HG03135 (cell line): ENCODE data around the gene LDLRAD3.
A peak's percentile ranks its signal among the peaks of the same experiment; 100 is the strongest.
"Not testable (repeated sequence)": the region's sequence is repeated elsewhere in the genome, so short reads cannot be mapped to it uniquely, and the experiment has no call there.

Experiments
- ATAC-seq: cut with Tn5 transposase; IDR thresholded peaks from one replicate; pipeline ENCODE4 v1.9.1; 2021; ENCODE audit warnings: mild to moderate bottlenecking, moderate library complexity; ENCODE audit not compliant: unreplicated experiment

Gene LDLRAD3

GRCh38 chr11:35943713-35944502, at the start of gene LDLRAD3:
Gene LDLRAD3, plus strand, starts transcription at chr11:35944062. Its CDS starts 37 bp downstream, at chr11:35944099.
- ATAC-seq, result no peak

DNA sequence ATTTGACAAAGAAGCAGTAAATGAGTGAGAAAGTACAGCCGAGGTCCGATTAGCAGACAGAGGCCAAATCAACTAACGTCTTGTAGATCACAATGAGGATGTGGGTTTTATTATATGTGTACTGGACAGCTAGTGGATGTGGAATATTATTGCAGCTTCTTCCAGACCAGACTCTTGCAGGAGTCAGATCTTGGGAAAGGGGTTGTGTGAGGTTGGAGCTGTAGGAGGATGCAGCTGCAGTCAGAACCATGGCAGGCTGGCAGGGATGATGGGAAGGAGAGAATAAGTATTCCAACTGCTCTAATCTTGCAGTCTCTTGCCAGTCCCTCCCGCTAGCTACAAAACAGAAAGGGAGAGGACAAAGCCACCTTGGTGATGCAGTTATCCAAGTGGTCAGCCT, 46.8 kb upstream of the LDLRAD3 start:
- ATAC-seq, result no peak

DNA sequence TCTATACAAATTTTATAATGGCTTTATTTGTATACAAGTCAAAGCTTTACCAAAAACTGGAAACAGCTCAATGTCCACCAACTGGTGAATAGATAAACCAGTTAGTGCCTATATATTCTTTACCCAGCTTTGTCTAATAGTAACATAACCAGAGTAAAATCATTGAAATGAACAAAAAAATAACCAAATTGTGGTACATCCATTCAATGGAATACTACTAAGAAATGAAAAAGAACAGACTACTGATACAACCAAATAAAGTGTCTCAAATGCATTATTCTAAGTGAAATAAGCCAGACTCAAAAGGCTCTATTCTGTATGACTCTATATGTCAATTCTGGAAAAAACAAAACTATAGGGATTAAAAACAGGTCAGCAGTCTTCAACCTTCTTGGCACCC, 40.9 kb upstream of the LDLRAD3 start:
- no peak for ATAC-seq

DNA sequence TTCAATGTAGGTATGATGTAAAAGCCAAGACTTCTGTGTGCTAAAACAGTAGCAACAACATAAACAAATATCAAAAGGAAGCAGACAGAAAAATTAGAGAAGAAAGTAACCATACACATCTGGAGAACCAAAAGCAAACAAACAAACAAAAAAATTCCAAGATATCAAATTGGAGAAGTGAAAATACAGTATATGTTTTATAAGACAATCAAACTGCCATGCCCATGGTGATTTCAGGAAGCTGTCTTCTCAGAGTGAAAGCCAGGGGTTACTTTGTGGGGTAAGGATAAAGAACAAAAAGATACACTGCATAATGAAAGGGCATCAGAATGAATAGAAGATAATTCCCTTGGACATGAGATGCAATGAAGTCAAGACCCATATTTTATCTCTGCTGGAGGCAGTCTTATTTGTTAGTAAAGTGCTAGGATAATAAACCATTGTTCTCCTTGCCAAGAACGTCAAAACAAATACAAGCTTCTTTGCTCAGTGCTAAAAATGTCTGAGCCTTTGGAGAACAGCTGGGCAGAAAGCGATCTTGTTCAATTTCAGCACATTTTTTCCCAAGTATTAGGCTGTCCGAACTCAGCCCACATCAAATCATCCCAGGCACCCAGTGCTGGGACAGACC, 38.1 kb upstream of the LDLRAD3 start:
- ATAC-seq, result no peak

- no peak for ATAC-seq
Observed at GRCh38 chr11:35906277-35906661, 37.6 kb upstream of the LDLRAD3 start.

DNA sequence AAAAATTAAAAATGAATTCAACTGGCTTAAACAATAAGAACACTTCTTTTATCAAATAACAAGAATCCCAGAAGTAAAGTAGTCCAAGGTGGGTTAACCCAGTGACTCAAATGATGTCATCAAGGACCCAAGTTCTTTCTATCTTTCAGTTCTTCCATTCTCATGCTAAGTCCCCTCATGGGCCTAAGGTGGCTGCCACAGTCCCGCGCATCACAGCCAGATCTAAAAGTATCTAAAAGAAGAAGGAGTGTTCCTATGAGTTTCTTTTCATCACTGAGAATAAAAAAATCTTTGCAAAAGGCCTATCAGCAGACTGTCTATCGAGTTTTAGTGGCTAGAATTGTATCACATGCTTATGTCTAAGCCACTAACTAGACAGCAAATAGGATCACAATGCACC, 37.2 kb upstream of the LDLRAD3 start:
- ATAC-seq, result no peak

- peak; percentile 69 for ATAC-seq
Observed at GRCh38 chr11:35907648-35908431, 36.0 kb upstream of the LDLRAD3 start.

DNA sequence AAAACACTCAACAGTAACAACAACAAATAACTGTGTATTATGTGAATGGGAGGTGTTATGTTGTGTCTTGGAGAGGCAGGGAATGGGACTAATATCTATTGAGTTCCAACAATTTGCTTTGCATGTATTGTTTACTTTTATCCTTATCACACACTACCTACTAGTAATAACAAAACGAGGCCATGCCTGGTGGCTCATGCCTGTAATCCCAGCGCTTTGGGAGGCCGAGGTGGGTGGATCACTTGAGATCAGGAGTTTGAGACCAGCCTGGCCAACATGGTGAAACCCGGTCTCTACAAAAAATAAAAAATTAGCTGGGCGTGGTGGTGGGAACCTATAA, 35.5 kb upstream of the LDLRAD3 start:
- not testable (repeated sequence) for ATAC-seq

- no peak for ATAC-seq
Observed at GRCh38 chr11:35909511-35910265, 34.2 kb upstream of the LDLRAD3 start.

DNA sequence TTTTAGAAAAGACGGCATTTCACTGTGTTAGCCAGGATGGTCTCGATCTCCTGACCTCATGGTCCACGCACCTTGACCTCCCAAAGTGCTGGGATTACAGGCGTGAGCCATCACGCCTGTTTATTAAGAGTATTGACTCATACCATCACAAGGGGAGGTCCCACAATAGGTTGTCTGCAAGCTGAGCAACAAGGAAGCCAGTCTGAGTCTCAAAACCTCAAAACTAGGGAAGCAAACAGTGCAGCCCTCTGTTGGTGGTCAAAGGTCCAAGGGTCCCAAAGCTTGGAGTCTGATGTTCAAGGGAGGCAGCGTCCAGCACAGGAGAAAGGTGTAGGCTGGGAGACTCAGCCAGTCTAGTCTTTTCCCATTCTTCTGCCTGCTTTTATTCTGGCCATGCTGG, 32.8 kb upstream of the LDLRAD3 start:
- ATAC-seq, result no peak

DNA sequence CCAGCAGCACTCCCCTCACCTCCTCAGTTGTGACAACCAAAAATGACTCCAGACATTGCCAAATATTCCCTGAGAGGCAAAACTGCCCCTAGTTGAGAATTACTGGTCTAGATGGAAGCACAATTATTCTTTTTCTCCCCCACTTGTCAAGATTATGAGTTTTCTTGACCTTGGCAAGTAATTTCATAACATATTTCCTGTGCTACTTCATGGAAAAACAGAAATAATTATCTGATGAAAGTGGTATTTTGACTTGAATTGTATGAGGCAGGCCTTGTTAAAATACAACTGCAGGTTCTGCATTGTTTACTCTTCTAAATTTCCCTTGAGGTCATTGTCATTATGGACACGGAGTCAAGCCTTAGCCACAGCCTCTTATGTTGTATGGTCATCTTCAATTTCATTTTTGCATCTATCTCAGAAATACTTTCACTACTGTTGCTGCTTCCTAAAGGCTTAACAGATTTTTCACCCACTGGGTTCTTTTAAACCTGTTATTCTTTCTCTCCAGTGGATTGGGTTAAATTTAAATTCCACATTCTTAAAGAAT, 32.2 kb upstream of the LDLRAD3 start:
- no peak for ATAC-seq

- ATAC-seq, result not testable (repeated sequence)
Observed at GRCh38 chr11:35912436-35912835, 31.4 kb upstream of the LDLRAD3 start.

DNA sequence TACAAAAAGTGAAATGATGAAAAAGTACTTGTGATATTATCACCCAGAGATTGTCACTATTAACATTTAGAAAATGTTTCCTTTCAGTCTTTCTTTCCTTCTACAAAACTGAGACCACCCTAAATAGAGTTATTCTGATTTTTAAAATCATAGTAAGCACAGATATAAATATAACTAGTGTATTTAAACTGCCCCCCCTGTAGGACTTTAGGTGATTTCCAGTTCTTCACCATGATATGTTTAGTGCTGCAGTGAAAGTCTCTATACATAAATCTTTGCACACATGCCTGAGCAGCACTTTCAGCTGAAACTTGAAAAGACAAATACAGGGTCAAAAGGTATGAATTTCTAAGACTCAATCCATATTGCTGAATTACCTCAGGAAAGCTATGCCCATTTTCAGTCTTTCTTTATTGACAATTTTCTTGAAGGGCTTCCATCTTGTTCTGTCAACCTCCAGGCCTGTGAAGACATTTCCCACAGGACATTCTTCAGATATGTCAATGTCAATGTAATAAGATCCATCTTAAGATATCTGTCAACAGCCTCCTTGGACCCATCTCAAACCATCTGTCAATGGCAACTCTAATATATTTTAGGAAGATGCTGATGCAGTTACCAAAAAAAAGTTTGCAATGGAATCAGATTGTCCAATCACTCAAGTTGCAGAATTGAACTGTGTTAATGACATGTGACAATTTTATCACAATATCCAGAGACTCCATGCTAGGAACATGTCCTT, 30.8 kb upstream of the LDLRAD3 start:
- ATAC-seq, result no peak

- ATAC-seq, result no peak
Observed at GRCh38 chr11:35914816-35915215, 29.0 kb upstream of the LDLRAD3 start.

DNA sequence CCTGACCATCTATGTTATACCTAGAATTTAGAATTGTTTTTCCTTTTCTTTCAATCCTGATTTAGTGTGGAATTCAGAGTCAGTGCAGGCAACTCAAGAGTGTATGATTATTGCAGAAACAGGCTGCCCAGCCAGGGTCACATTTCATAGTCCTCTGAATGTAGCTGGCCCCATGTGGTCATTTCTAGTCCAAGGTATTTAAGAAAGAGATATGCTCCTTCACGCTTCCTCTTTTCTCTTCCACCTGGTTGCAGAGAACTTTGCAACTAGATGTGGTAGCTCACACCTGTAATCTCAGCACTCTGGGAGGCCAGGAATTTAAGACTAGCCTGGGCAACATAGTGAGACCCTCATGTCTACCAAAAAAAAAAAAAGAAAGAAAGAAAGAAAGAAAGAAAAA, 27.6 kb upstream of the LDLRAD3 start:
- ATAC-seq, result no peak

DNA sequence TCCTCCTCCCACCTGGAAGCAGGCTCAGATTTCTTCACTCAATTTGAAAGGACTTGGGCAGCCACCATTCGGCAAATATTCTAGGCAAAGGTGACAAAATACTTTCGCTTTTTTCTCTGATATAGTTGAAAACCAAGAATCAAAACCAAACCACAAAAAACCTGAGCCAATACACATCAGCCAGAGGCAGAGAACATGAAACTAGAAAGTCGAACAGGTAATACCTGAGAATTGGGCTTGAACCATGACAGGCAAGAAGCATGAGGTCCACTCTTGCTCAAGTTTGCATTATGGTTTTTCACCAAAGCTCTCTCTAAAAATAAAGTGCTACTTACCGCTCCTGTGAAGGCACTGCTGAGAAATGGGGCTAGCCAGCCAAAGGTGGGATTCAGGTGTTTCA, 26.2 kb upstream of the LDLRAD3 start:
- ATAC-seq, result no peak

DNA sequence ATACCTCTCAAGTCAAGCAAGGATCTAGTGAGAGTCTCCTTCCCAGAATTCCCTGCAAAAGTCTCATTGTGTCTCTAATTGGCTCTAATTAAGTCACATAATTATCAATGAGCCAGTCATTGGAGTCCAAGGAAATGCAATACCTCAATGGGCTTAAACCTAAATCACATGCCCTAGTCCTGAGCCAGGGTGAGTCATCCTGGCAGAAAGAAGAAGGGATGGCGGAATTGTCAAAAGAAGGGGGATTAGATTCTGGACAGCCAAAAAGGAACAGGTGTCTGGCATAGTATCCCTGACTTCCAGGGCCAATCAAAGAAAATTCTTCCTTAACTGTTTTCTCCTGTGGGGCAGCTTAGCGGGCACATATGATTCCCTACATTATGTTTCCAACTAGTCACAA, 25.1 kb upstream of the LDLRAD3 start:
- ATAC-seq, result no peak

DNA sequence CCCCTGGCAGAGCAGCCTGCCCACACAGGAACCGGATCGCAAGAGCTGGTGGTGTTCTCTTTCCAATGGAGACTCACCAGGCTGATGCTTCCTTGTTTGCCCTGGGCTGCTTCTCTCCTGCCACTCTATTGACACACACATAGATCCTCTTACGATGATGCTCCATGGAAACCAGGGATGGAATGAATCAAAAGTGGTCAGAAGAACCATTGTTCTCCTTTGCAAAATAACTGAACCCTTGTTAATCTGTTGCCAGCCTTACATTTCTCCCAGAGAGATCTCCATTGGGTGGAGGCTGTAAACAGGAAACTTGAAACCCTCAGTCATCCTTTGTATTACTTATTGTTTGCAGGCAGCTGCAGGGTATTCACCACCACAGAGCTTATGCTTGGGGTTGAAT, 24.6 kb upstream of the LDLRAD3 start:
- ATAC-seq, result no peak

GRCh38 chr11:35923452-35923851, 20.4 kb upstream of the LDLRAD3 start:
- no peak for ATAC-seq

GRCh38 chr11:35924811-35925210, 19.1 kb upstream of the LDLRAD3 start:
- no peak for ATAC-seq
